NCI-H146 treated with DMSO at 0.1 percent for 48 hours (cell line): Measurements from ENCODE around the gene INPP5D.
A peak's percentile ranks its signal among the peaks of the same experiment; 100 is the strongest.

Experiments
- DNase-seq: peaks from one replicate; lab custom pipeline; 2025; ENCODE audit not compliant: unreplicated experiment; lab: John Stamatoyannopoulos, UW

INPP5D gene

DNA sequence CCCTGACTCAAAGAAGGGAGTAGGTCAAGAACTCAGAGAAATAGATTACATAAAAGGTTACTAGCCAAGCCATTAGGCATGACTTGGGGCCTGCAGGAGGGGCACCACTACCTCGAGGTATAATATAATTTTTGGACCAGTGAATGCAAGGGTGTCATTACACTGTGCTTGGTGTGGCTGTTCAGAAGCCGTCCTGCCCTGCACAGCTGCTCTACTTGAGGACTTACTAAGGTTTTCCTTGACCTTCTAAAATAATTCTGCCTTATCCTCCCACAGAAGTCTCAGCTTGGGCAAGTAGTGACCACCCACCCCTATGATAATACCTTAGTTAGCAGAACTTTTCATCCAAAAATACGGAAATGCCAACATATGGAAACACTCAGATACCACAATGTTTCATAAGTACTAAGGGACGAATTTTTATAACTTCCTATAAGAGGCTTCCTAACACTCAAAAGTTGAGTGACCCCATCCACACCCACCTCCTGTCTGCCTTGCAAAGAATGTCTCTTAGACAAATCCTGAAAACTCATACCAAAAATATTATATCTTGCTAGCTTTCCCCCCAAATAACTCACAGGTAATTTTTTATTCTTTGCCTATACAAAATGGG lies 173.6 kb downstream of the INPP5D start:
- DNase-seq, result no peak

DNA sequence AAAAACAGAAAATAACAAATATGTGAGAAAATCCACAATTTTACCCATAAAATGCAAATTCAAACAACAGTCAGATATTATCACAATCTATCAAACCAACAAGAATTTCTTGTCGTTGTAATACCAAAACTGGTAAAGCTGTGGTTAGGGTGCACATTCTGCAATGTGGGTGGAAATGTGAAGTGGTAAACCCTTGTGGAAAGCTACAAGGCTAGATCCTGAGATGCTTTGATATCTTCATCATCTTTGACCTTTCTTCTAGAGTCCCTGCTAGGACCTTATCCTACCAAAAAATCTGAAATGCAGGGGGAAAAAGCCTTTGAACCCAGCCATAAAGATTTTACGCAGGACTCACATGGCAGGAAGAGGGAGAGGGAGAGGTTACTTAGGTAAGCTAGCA lies 174.1 kb downstream of the INPP5D start:
- no peak for DNase-seq

DNA sequence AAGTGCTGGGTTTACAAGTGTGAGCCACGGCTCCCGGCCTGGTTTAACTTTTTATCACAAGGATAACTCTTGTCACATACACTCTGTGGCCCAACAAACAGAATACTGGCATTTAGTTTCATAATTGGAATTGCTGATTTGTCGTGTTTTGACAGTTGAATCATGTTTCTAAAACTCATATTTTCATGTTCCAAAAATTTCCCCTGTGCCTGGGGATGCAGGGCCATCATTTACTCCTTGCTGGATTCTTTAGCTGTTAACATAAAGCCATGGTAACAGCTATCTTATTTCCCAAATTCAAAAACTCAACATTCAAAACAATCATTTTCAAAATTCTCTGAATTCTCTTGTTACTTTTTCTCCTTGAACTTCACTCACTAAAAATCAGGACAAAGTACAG lies 174.9 kb downstream of the INPP5D start:
- DNase-seq, result no peak

DNA sequence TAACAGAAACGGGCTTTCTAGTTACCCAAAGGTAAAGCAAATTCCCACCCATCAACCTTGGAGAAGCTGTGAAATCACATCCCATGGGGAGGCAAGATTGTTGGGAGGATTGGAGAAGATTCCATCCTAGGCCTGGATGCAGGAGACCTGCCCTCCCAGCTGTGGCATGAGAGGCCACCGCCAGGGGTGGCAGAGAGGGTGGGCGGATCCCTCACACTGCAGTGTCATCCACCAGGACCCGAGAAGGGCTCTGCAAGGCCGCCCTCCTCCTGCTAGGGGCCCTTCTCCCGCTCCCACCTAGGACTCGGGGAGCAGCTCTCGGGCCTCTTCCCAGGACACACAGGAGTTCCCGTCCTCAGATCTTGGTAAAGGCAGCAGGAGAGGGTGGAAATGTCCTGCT lies 175.8 kb downstream of the INPP5D start:
- no peak for DNase-seq

DNA sequence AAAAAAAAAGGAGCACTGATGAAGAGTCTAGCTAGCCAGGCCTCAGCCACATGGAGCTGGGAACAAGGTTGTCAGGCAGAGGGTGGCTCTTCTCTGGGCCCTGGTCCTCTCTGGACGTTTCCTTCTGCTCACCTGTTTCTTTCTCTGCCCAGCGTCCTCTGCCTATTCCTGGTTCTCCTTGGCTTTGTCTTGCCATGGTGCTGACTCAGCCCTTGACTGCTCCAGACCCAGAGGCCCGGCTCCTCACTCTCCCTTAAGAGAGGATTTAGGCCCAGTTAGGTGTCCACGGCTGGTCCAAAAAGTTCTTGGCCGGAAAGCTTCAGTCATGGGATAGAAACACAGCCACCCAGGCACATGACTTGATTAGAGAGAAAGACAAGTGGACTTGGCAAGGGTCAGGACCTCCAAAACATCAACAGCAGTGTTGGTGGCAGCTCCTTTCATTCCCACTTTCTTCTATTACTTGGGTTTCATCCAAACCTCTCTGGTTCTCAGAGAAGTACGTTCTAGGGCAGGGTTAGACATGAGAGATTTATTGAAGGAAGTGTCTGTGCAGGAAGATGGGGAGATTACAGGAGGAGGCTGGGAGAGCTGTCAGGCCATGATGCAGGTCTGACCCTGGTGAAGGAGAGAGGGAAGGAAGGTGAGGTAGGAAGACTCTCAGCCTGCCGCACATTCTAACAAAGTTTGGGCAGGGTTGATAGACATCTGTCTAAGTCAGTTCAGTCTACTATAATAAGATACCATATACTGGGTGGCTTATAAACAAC lies 176.9 kb downstream of the INPP5D start:
- DNase-seq, result no peak

DNA sequence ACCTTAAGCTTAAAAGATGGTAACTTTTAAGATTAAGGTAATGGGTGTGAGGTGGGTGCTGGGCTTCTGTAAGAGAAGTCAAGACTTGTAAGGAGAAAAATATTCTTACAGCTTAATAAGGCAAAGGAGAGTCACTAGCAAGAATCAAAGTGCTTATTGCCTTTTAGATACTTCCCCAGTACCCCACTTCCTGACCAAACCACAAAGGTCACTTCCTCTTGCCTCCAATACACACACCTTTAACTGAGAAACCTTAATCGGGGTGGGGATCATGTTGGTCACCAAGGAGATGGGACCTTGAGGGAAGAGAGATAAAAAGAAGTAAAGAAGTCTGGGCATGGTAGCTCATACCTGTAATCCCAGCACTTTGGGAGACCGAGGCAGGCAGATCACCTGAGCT lies 180.8 kb downstream of the INPP5D start:
- no peak for DNase-seq

DNA sequence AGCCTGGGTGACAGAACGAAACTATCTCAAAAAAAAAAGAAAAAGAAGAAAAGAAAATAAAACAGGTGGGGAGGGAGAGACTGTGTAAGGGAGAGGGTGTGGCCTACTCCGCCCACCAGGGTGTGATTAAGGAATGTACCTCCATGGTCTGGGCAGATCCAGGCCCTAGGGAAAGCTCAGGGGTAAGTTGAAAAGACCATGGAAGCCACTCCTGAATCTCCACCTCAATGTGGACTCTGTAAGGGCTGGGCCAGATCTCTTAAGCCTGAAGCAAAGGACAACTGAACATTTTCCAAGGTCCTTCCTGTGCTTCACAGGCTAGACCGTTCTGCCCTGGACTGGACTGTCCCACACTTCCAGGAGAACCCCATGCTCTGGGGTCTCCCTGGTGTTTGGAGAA lies 181.7 kb downstream of the INPP5D start:
- DNase-seq, result no peak

DNA sequence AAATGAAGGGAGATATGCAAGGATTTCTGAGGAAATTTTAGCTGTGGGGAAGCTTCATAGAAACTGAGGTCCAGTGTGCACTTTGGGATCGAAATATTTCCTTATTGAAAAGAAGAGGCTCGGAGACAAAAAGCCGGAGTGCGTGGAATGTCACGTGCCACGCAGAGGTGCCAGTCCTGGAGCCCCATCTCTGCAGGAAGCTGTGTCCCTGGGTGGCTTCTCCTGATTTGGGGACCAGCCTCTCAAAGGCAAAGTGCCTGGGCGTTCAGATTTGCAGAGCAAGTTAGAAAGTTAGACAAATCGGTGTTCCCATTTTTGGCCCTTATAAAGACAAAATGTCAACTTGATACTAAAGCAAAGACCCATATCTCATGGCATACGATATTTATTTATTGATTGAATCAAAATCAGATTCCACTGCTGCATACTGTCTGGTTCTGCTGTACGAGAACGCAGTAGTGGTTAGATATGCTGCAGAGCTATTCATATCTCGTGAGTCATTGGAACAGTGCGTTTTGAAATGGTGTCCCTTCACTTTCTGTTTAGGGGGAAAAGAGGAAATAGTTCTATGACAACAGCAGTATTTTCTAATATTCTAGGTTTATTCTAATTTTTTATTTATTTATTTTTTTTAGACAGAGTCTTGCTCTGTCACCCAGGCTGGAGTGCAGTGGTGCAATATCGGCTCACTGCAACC lies 182.2 kb downstream of the INPP5D start:
- DNase-seq, result no peak

DNA sequence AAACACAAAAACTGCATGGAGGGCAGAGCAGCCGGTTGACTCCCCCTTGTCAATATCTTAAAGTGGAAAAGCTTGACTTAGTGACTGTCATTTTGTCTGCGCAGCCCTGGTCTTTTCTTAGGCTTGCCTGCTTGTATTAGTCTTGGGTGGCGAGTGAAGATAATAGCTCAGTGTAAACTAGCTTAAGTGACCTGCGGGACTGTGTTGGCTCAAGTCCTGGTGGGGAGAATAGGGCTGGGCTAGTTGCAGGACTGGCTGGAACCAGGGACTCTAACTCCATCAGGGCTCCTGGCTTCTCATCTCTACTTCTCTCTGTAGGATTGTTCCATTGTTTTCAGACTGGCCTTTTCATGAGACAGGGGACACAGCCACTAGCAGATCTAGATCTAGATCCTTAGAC lies 183.2 kb downstream of the INPP5D start:
- DNase-seq, result no peak

DNA sequence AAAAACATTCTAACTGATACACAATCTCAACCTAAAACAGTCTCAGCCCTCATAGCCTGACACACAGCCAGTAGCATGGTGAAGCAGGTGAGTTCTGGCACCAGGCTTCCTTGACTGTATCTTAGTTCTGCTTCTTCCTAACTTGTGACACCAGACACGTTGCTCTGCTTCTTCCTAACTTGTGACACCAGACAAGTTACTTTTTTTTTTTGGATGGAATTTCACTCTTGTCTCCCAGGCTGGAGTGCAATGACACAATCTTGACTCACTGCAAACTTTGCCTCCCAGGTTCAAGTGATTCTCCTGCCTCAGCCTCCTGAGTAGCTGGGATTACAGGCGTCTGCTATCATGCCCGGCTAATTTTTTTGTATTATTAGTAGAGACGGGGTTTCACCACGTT lies 184.7 kb downstream of the INPP5D start:
- no peak for DNase-seq

DNA sequence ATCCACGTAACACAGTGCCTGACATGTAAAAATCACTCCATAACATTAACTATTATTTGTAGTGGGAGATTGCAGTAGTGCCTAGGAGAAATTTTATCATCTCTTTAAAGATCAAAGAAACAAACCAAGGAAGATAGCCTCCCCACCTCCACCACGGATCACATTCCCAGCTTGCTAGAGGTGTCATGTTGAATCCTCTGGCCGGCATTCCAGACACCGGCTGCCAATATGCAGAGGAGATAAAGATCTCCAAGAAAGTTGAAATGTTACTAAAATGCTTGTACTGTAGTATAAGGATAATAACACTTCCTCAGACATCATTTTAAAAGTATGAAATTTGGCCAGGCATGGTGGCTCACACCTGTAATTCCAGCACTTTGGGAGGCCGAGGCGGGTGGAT lies 185.3 kb downstream of the INPP5D start:
- DNase-seq, result no peak

DNA sequence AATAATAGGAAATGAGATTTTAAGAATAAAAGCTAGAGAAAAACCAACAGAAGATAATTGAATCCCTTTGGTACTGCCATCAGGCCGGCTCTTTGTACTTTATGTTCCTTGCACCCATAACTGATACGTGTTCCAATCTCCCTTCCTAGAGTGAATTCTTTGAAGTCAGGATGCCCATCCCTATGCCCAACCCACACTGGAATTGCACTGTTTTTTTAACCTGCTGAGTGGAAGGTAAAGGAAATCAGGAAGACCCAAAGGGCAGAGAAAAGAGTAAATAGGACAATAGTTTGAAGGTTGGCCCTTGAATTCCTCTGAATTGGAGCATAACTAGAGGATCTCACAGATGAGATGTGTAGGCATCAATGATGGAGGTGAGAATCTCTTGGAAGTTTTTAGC lies 187.0 kb downstream of the INPP5D start:
- DNase-seq, result no peak

DNA sequence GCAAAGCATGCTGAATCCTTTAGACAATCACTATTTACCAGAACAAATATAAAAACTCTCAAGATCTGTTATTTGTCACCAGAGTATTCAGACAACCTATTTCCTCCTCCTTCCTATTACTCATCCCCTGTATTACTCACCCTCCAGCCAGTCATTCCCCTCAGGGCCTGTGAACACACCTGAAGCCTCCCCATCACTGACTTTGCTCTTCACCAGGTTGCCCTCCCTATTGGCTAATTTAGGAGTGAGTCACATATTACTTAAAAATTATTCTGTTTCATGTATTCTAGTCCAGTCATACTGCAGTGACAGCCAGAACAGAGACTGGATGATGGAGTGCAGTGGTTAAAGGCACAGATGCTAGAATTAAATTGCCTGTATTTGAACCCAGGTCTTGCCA lies 187.6 kb downstream of the INPP5D start:
- DNase-seq, result no peak

DNA sequence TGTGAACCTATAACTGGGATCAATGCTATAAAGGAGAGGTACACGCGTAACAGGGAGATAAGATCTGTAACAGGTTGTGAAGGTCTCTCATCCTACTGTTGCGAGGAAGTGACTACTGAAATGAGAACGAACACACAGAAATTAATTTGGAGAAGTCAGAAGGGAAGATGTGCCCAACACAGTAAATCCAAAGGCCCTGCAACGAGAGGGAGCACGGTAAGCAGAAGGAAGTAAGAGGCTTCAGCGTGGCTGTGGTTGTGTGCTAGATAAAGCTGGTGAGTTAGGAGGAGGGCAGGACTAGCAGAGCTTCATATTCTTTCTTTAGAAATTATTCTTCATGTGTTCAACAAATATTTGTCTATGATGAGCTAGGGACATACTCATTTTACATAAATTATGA lies 188.9 kb downstream of the INPP5D start:
- no peak for DNase-seq

DNA sequence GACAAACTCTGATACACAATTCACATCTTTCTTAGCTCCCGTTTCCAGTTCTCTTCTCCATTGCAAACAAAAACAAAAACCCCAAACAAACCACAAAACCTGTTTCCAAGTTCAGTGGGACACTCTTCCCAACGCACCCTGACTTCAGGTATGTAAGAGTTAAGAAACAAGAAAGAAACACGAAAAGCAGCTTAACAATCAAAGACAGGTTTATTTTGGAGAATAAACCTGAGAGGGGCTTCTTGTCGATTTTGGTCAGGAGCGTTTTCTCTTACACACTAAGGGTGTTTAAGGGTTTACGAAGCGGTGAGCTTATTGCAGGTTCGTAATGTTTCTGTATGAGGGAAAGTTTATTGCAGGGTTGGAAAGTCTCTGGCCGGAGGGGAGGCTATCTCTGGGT lies 190.4 kb downstream of the INPP5D start:
- no peak for DNase-seq

DNA sequence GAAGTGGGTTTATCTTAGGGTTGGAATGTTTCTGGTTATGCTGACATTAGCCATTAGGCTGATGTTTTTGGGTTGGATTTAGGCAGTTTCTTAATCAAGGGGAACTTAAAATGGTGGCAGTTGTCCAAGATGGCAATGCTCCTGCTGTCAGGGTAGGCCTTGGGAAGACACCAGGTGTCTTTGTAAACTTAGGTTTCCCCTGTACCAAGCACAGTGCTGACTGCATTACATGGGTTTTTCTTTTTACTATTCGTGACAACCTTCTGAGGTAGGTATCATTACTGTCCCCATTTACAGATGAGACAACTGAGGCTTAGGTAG lies 190.8 kb downstream of the INPP5D start:
- no peak for DNase-seq

DNA sequence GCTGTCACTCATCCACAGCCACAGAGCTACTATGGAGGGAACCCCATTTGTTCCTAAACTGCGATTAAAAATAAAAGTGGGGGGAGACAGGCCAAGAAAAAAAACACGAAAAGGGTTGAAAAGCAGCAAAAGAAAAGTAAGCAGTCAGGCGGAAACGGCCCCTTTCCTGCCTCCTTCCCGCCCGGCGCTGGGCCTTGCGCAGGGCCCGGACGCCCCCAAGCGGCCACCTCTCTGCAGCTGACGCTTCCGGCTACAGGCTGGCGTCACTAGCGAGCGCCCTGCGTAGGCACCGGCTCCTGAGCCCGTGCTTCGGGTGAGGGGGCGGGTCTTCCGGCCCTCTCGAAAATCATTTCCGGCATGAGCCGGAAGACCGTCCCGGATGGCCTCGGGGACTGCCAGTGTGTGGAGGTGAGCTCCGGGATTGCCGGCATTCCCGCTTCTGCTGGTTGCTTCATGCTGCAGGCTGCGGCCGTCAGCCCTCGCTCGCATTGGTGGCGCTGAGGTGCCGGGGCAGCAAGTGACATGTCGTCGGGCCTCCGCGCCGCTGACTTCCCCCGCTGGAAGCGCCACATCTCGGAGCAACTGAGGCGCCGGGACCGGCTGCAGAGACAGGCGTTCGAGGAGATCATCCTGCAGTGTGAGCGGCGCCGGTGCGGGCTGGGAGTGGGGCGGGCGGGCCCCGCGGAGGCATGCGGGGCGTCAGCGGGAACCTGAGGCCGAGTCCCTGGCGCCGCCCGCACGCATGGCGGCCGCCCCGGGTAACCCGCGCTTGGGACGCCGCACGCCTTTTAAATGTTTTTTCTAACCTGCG lies 191.4 kb downstream of the INPP5D start, which contains the start of gene ATG16L1:
ATG16L1 (plus strand) TSS at position 368 of the 811 bp plus-strand sequence; CDS start at position 523, 155 bp downstream.
- DNase-seq, result peak; percentile 68

DNA sequence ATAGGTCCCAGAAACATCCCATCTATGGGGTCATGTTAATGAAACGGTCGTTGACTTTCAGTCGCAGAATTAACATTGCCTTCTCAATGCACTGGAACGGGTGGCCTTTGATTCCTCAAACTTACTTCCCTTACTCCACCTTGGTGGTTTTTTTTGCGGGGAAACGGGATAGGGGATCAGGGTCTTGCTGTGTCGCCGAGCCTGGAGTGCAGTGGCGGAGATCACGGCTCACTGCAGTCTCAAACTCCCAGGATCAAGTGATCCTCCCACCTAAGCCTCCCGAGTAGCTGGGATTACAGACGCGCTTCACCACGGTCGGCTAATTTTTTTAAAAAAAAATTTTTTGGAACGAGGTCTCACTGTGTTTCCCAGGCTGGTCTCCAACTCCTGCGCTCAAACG lies 192.1 kb downstream of the INPP5D start:
- DNase-seq, result no peak

DNA sequence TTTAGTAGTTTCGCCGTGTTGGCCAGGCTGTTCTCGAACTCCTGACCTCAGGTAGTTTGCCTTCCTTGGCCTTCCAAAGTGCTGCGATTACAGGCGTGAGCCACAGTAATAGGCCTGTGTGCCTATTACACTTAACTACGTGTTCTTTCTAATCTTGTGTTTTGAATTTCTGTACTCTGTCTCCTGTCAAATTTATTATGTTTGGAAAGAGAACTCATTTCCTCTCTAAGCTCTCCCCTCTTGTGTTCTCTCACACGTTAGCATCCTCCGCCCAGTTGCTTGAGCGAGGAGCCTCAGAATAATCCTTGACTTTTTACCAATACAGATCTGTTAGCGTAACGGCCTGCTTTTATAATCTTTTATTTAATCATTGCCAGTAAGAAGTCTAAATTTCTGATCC lies 195.0 kb downstream of the INPP5D start:
- DNase-seq, result no peak

DNA sequence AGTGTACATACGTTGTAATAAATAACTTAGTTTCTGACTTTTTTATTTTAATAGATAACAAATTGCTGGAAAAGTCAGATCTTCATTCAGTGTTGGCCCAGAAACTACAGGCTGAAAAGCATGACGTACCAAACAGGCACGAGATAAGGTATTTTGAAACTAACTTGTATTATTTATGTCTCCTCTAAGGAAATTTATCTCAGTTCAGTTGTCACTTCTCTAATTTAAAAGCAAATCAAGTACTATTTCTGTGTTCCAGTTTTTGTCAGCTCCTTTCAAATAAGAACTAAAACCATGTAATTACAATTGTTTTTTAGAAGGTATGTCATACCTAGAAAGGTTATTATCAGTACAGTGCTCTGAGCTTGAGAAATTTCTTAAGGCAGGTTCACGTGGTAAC lies 195.9 kb downstream of the INPP5D start:
- DNase-seq, result no peak
